HEK293 (cell line): ENCODE results near the gene FBRSL1.
A peak's percentile ranks its signal among the peaks of the same experiment; 100 is the strongest.

Experiments
- CTCF ChIA-PET: fragments of 350-600 bp; formaldehyde crosslinking; extraction: SDS; loops from one replicate; lab custom pipeline; 2021; ENCODE audit warnings: antibody characterized with exemption; lab: Yijun Ruan, JAX
- POLR2A ChIA-PET: fragments of 300-600 bp; formaldehyde crosslinking; extraction: SDS; loops from one replicate; lab custom pipeline; 2020; ENCODE audit warnings: antibody characterized with exemption, inconsistent platforms; lab: Yijun Ruan, JAX
- H3K27ac ChIP-seq: fragments of 200-500 bp; sonication (Bioruptor generic); 2 replicates; pipeline ENCODE4 v1.5.1; 2014; ENCODE audit warnings: low read depth, low read length, control low read depth, inconsistent platforms; ENCODE audit errors: extremely low read depth
- H3K36me3 ChIP-seq, 2 experiments: fragments of 200-500 bp in 1 of 2; sonication (Bioruptor generic) in 1 of 2; 1 replicate in 1 of 2; 2 replicates in 1 of 2; pipeline ENCODE4 v1.5.1; 2014 to 2017; ENCODE audit warnings: inconsistent platforms in 2 of 2, low read length in 2 of 2; ENCODE audit not compliant: control insufficient read depth in 2 of 2, insufficient read depth in 1 of 2
- H3K4me1 ChIP-seq: fragments of 200-500 bp; sonication (Bioruptor generic); 2 replicates; pipeline ENCODE4 v1.5.1; 2014; ENCODE audit warnings: mild to moderate bottlenecking, low read length, inconsistent platforms; ENCODE audit not compliant: control insufficient read depth, insufficient read depth
- H3K4me3 ChIP-seq: 2 replicates; pipeline ENCODE4 v1.5.1; 2011; ENCODE audit warnings: low read depth, mild to moderate bottlenecking, control low read depth, low read length, moderate library complexity
- H3K9me3 ChIP-seq: fragments of 200-500 bp; sonication (Bioruptor generic); 2 replicates; pipeline ENCODE4 v1.5.1; 2014; ENCODE audit warnings: low read depth, low read length, inconsistent platforms; ENCODE audit not compliant: control insufficient read depth, insufficient read depth
- GLIS1 ChIP-seq: fragments of 450-650 bp; formaldehyde crosslinking; IDR thresholded peaks from 2 replicates; pipeline ENCODE4 v1.5.1; 2016; ENCODE audit warnings: missing biosample characterization, missing genetic modification characterization
- HOXD13 ChIP-seq: sonication (generic); formaldehyde crosslinking; IDR thresholded peaks from 2 replicates; pipeline ENCODE4 v1.8.0; 2022; ENCODE audit warnings: missing genetic modification reagents, borderline replicate concordance
- KLF1 ChIP-seq: fragments of 450-650 bp; formaldehyde crosslinking; IDR thresholded peaks from 2 replicates; pipeline ENCODE4 v1.5.1; 2016; ENCODE audit warnings: missing biosample characterization, missing genetic modification characterization
- KLF7 ChIP-seq: fragments of 450-650 bp; formaldehyde crosslinking; IDR thresholded peaks from 2 replicates; pipeline ENCODE4 v1.5.1; 2016; ENCODE audit warnings: missing biosample characterization, missing genetic modification characterization, borderline replicate concordance
- RBAK ChIP-seq: fragments of 450-650 bp; formaldehyde crosslinking; IDR thresholded peaks from 2 replicates; pipeline ENCODE4 v1.5.1; 2016; ENCODE audit warnings: missing biosample characterization, missing genetic modification characterization
- SALL2 ChIP-seq: fragments of 450-650 bp; formaldehyde crosslinking; IDR thresholded peaks from 2 replicates; pipeline ENCODE4 v1.5.0; 2017; ENCODE audit warnings: missing biosample characterization, mild to moderate bottlenecking, missing genetic modification characterization, borderline replicate concordance
- ZBTB26 ChIP-seq: fragments of 450-650 bp; formaldehyde crosslinking; optimal IDR thresholded peaks from 2 replicates; pipeline ENCODE3; 2016; ENCODE audit warnings: missing biosample characterization, mild to moderate bottlenecking, missing genetic modification characterization
- ZBTB6 ChIP-seq: fragments of 450-650 bp; formaldehyde crosslinking; IDR thresholded peaks from 2 replicates; pipeline ENCODE4 v1.5.1; 2017; ENCODE audit warnings: missing biosample characterization, missing genetic modification characterization
- ZIC2 ChIP-seq: fragments of 450-650 bp; formaldehyde crosslinking; IDR thresholded peaks from 2 replicates; pipeline ENCODE4 v1.5.1; 2016; ENCODE audit warnings: missing biosample characterization, missing genetic modification characterization
- ZNF138 ChIP-seq: fragments of 450-650 bp; formaldehyde crosslinking; IDR thresholded peaks from 2 replicates; pipeline ENCODE4 v1.5.1; 2016; ENCODE audit warnings: missing biosample characterization, missing genetic modification characterization, borderline replicate concordance
- ZNF155 ChIP-seq: fragments of 450-650 bp; formaldehyde crosslinking; IDR thresholded peaks from 2 replicates; pipeline ENCODE4 v1.5.1; 2016; ENCODE audit warnings: missing biosample characterization, missing genetic modification characterization
- ZNF18 ChIP-seq: fragments of 450-650 bp; formaldehyde crosslinking; IDR thresholded peaks from 2 replicates; pipeline ENCODE4 v1.5.1; 2016; ENCODE audit warnings: missing biosample characterization, missing genetic modification characterization
- ZNF223 ChIP-seq: fragments of 450-650 bp; formaldehyde crosslinking; IDR thresholded peaks from 2 replicates; pipeline ENCODE4 v1.5.1; 2016; ENCODE audit warnings: missing biosample characterization, missing genetic modification characterization
- ZNF404 ChIP-seq: fragments of 450-650 bp; formaldehyde crosslinking; IDR thresholded peaks from 2 replicates; pipeline ENCODE4 v1.5.1; 2017; ENCODE audit warnings: missing biosample characterization, missing genetic modification characterization
- ZNF449 ChIP-seq: fragments of 450-650 bp; formaldehyde crosslinking; IDR thresholded peaks from 2 replicates; pipeline ENCODE4 v1.5.1; 2017; ENCODE audit warnings: missing biosample characterization, mild to moderate bottlenecking, missing genetic modification characterization, moderate library complexity
- ZNF501 ChIP-seq: fragments of 450-650 bp; formaldehyde crosslinking; IDR thresholded peaks from 2 replicates; pipeline ENCODE4 v1.5.1; 2016; ENCODE audit warnings: missing biosample characterization, missing genetic modification characterization
- ZNF571 ChIP-seq: fragments of 450-650 bp; formaldehyde crosslinking; IDR thresholded peaks from 2 replicates; pipeline ENCODE4 v1.5.0; 2017; ENCODE audit warnings: missing biosample characterization, missing genetic modification characterization
- ZNF580 ChIP-seq: fragments of 450-650 bp; formaldehyde crosslinking; IDR thresholded peaks from 2 replicates; pipeline ENCODE4 v1.5.1; 2016; ENCODE audit warnings: missing biosample characterization, missing genetic modification characterization
- ZNF610 ChIP-seq: fragments of 450-650 bp; formaldehyde crosslinking; IDR thresholded peaks from 2 replicates; pipeline ENCODE4 v1.5.1; 2016; ENCODE audit warnings: missing biosample characterization, missing genetic modification characterization, borderline replicate concordance
- ZNF658 ChIP-seq: fragments of 450-650 bp; formaldehyde crosslinking; IDR thresholded peaks from 2 replicates; pipeline ENCODE4; 2016; ENCODE audit warnings: missing biosample characterization, missing genetic modification characterization
- ZNF664 ChIP-seq: fragments of 450-650 bp; formaldehyde crosslinking; IDR thresholded peaks from 2 replicates; pipeline ENCODE4 v1.5.1; 2016; ENCODE audit warnings: missing biosample characterization, missing genetic modification characterization
- ZNF777 ChIP-seq: fragments of 450-650 bp; formaldehyde crosslinking; IDR thresholded peaks from 2 replicates; pipeline ENCODE4 v1.5.1; 2017; ENCODE audit warnings: missing biosample characterization, missing genetic modification characterization, borderline replicate concordance
- ZNF830 ChIP-seq: fragments of 450-650 bp; IDR thresholded peaks from 2 replicates; pipeline ENCODE4 v1.5.0; 2018; ENCODE audit warnings: missing biosample characterization, missing genetic modification characterization, low read depth, mild to moderate bottlenecking, moderate library complexity
- ZSCAN5A ChIP-seq: fragments of 450-650 bp; formaldehyde crosslinking; IDR thresholded peaks from 2 replicates; pipeline ENCODE4 v1.5.1; 2016; ENCODE audit warnings: missing biosample characterization, missing genetic modification characterization

The FBRSL1 gene

GRCh38 chr12:132503618-132504204 lies 13.8 kb downstream of the FBRSL1 start:
- peak; percentile 98 for TF ChIP-seq GLIS1 (tag by site-specific recombination)
- TF ChIP-seq KLF1: peak; percentile 80
- TF ChIP-seq ZNF658 (tag by site-specific recombination): no peak
- no peak for TF ChIP-seq ZBTB6 (tag by site-specific recombination)
- TF ChIP-seq ZIC2: peak; percentile 84
- no peak for TF ChIP-seq ZNF449
- no peak for TF ChIP-seq ZNF138 (tag by site-specific recombination)
- no peak for TF ChIP-seq RBAK (tag by site-specific recombination)
- no peak for TF ChIP-seq ZNF664
- TF ChIP-seq, all 188 proteins: peak for 3
- Histone ChIP-seq H3K27ac (no peak overlapping the region), H3K4me3 (no peak overlapping the region), H3K36me3 (peaks cover 0 to 8% of the 10 kb centered on the region in 2 experiments; a peak in 1 of 3 replicates), H3K9me3 (no peaks in the 10 kb centered on the region), H3K4me1 (peaks cover 31% of the 10 kb centered on the region)
- ChIA-PET CTCF (interaction anchor here (0.7 kb wide), 1 partner anchor 350 kb away, joined by 3 read pairs; no protein-coding TSS in a partner anchor), POLR2A (no interaction called here)

GRCh38 chr12:132505105-132505851 lies 15.3 kb downstream of the FBRSL1 start:
- peaks cover 0 to 12% of the 10 kb centered on the region in 2 experiments; a peak in 1 of 3 replicates for H3K36me3 ChIP-seq
- H3K4me1 ChIP-seq: peaks cover 31% of the 10 kb centered on the region
- ChIA-PET POLR2A (no interaction called here), CTCF (interaction anchor here (0.8 kb wide), 1 partner anchor 18 kb away, joined by 3 read pairs; no protein-coding TSS in a partner anchor)
- 0 out of 2 replicates have a peak overlapping the region, but pooled peaks have one; percentile 69 for H3K27ac ChIP-seq
- H3K9me3 ChIP-seq: no peaks in the 10 kb centered on the region
- no peak overlapping the region for H3K4me3 ChIP-seq
- TF ChIP-seq ZNF580 (tag by site-specific recombination) (no peak), ZNF18 (tag by site-specific recombination) (no peak), ZNF571 (tag by site-specific recombination) (no peak), ZNF155 (tag by site-specific recombination) (no peak), ZNF610 (tag by site-specific recombination) (no peak), ZNF138 (tag by site-specific recombination) (no peak), SALL2 (no peak), ZNF223 (peak; percentile 86), HOXD13 (CRISPR knock-in tag) (no peak), KLF7 (tag by site-specific recombination) (no peak), ZNF404 (tag by site-specific recombination) (no peak), ZNF501 (tag by site-specific recombination) (no peak), ZBTB26 (tag by site-specific recombination) (no peak), ZSCAN5A (tag by site-specific recombination) (no peak), ZNF830 (tag by site-specific recombination) (no peak), KLF1 (peak; percentile 86), ZNF777 (no peak)
